Kidney (tissue), 14 donors: ENCODE results near the gene TBC1D8. TPM values are rescaled to one million over a fixed set of nuclear protein-coding genes. Genes with fewer than 3 reads are reported as not detected.

Experiments
- DNase-seq, 5 donors: peaks; one replicate each; pipeline ENCODE4 v3.0.0-alpha.2; 2013 to 2020
- FAIRE-seq: peaks from 2 replicates; lab custom pipeline; 2012; peaks lifted over from hg19 to GRCh38; lab: Jason Lieb, UNC
- H3K27ac ChIP-seq, 2 donors: one replicate each; pipeline ENCODE4 v1.7.0; 2013; ENCODE audit warnings: low read depth in 2 of 2, low read length in 2 of 2, inconsistent platforms in 1 of 2
- H3K27me3 ChIP-seq: one replicate; pipeline ENCODE4 v1.7.1; 2013; ENCODE audit warnings: low read length, inconsistent platforms; ENCODE audit not compliant: control insufficient read depth, insufficient read depth
- H3K36me3 ChIP-seq, 3 donors: one replicate each; pipeline versions ENCODE4 v1.7.0 to v1.7.1; 2013; ENCODE audit warnings: low read length in 3 of 3, control low read depth in 1 of 3, inconsistent platforms in 1 of 3; ENCODE audit not compliant: insufficient read depth in 3 of 3, control insufficient read depth in 2 of 3
- H3K4me1 ChIP-seq, 3 donors: one replicate each; pipeline versions ENCODE4 v1.7.0 to v1.7.1; 2013; ENCODE audit warnings: low read length in 3 of 3, inconsistent platforms in 1 of 3, low read depth in 1 of 3; ENCODE audit not compliant: control insufficient read depth in 2 of 3, insufficient read depth in 2 of 3
- H3K4me3 ChIP-seq, 3 donors: one replicate each; pipeline versions ENCODE4 v1.7.0 to v1.8.1; 2013; ENCODE audit warnings: low read length in 3 of 3, control low read depth in 1 of 3, inconsistent platforms in 1 of 3
- H3K9ac ChIP-seq, 3 donors: one replicate each; pipeline versions ENCODE4 v1.7.0 to v1.7.1; 2013; ENCODE audit warnings: low read length in 3 of 3, control low read depth in 1 of 3, inconsistent platforms in 1 of 3
- H3K9me3 ChIP-seq, 3 donors: one replicate each; pipeline versions ENCODE4 v1.7.0 to v1.7.1; 2013; ENCODE audit warnings: low read length in 3 of 3, control low read depth in 1 of 3, inconsistent platforms in 1 of 3; ENCODE audit not compliant: control insufficient read depth in 2 of 3, insufficient read depth in 1 of 3
- intact Hi-C: fragments of 100-400 bp; cut with DNase I; formaldehyde crosslinking; loops from one replicate; pipeline ENCODE4 v1.11.1; 2022
- polyA plus RNA-seq: library from polyadenylated mRNA; stranded (reverse); fragments of 350-450 nt; fragmentation: Illumina TruSeq; extraction: RNeasy Lipid Tissue Mini Kit (QIAGEN cat#74804); gene quantifications from one replicate; pipeline ENCODE4 v1.2.3, GENCODE V29; 2014; ENCODE audit warnings: low read depth, low replicate concordance; ENCODE audit not compliant: insufficient read depth
- total RNA-seq: library from RNA; stranded (reverse); fragmentation: NEBNext Ultra II Directional; extraction: Animal tissue kit (Norgen Biotek cat#: 25700); gene quantifications from one replicate; pipeline ENCODE4 v1.2.1, GENCODE V29; 2021
- TF ChIP-seq, protein P1 (sequence below): IDR thresholded peaks from 3 replicates; pipeline ENCODE4 v1.5.1; 2012; ENCODE audit warnings: mild to moderate bottlenecking, moderate library complexity, borderline replicate concordance; ENCODE audit not compliant: insufficient read depth; ENCODE audit errors: extremely low read depth
- donor health status: control.
- donor health status: control.
- donor health status: control.
- donor health status: control.
- donor health status: control.
- donor health status: DM: yes; HTN: yes; CAD: no.
- donor health status: Normal renal cell carcinoma (clear cell type).

TBC1D8 gene
- total and polyA plus RNA-seq, 2 donors from 2014 or later, result 7.4 to 47.9 TPM

GRCh38 chr2:100999995-101000394 lies 151.2 kb downstream of the TBC1D8 start:
- Histone ChIP-seq H3K27me3 (no peaks in the 10 kb centered on the region), H3K27ac (no peak overlapping the region), H3K9me3 (no peaks in the 10 kb centered on the region), H3K4me1 (peaks cover 0 to 16% (median 2%) of the 10 kb centered on the region in 3 donors), H3K4me3 (no peak overlapping the region), H3K36me3 (peaks cover 2 to 19% (median 11%) of the 10 kb centered on the region in 3 donors), H3K9ac (no peak overlapping the region)
- DNase-seq (peak in 2 of 5 donors; percentile 50 to 69), FAIRE-seq (no peak)
- TF ChIP-seq, protein P1, sequence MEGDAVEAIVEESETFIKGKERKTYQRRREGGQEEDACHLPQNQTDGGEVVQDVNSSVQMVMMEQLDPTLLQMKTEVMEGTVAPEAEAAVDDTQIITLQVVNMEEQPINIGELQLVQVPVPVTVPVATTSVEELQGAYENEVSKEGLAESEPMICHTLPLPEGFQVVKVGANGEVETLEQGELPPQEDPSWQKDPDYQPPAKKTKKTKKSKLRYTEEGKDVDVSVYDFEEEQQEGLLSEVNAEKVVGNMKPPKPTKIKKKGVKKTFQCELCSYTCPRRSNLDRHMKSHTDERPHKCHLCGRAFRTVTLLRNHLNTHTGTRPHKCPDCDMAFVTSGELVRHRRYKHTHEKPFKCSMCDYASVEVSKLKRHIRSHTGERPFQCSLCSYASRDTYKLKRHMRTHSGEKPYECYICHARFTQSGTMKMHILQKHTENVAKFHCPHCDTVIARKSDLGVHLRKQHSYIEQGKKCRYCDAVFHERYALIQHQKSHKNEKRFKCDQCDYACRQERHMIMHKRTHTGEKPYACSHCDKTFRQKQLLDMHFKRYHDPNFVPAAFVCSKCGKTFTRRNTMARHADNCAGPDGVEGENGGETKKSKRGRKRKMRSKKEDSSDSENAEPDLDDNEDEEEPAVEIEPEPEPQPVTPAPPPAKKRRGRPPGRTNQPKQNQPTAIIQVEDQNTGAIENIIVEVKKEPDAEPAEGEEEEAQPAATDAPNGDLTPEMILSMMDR, result no peak
- intact Hi-C loops, result no loop called here

GRCh38 chr2:100998235-100998573 lies 153.0 kb downstream of the TBC1D8 start:
- peaks cover 0 to 7% (median 7%) of the 10 kb centered on the region in 3 donors for H3K36me3 ChIP-seq
- no peak overlapping the region for H3K4me3 ChIP-seq
- FAIRE-seq, result no peak
- no peaks in the 10 kb centered on the region for H3K9me3 ChIP-seq
- TF ChIP-seq, protein P1, result no peak
- DNase-seq, result peak in 1 of 5 donors; percentile 40
- no peak overlapping the region for H3K9ac ChIP-seq
- intact Hi-C loops, result no loop called here
- peaks cover 0 to 7% (median 0%) of the 10 kb centered on the region in 3 donors for H3K4me1 ChIP-seq
- no peaks in the 10 kb centered on the region for H3K27me3 ChIP-seq
- H3K27ac ChIP-seq, result no peak overlapping the region

DNA sequence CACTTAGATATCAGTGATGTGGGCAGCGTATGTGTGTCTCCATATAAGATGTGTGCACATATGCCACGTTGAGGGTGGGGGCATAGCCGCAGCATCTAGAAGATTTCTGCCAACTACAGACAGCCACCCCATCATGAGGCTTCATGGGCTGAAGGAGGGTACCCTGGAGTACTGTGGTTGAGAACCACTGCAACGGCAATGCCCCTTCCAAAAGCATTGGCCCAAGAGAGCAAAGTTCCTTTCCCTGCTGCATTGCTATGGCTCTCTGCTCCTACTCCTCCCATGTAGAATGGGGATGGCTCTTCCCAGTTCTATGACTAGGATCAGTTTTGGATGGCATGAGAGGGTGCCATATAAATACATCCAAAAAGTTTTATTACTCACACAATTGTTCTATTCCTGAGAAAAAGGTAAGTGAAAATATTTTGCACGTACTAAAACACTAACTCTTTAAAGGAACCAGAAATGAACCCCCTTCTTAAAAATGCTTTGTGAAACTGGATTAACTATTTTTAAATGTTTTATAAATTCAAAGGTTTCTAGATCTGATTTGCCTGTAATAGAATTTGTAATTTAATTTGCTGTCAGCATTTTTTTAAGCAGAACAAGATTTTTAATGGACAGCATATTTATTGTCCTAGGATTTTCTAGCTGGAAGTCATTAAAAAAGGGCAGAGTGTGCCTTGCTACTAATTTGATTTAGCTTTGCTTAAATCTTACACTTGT lies 153.5 kb downstream of the TBC1D8 start:
- DNase-seq (no peak), FAIRE-seq (no peak)
- Histone ChIP-seq H3K9ac (no peak overlapping the region), H3K4me3 (no peak overlapping the region), H3K4me1 (peaks cover 0 to 3% (median 0%) of the 10 kb centered on the region in 3 donors), H3K27ac (no peak overlapping the region), H3K27me3 (no peaks in the 10 kb centered on the region), H3K36me3 (peaks cover 0 to 7% (median 7%) of the 10 kb centered on the region in 3 donors), H3K9me3 (no peaks in the 10 kb centered on the region)
- intact Hi-C loops, result no loop called here
- TF ChIP-seq, protein P1, result no peak
